ENCODE data around the gene FILIP1L. TPM values are rescaled to one million over a fixed set of nuclear protein-coding genes. Genes with fewer than 3 reads are reported as not detected.

The FILIP1L gene
- total RNA-seq, 1 experiment from 2014 or later = 0.07 TPM

GRCh38 chr3:99885851-99886250, 228.4 kb downstream of the FILIP1L start:
- Histone ChIP-seq H3T11ph (ENCODE audit: low read length) (no peak overlapping the region), H2BK120ac (ENCODE audit: low read depth, low read length, poor library complexity, severe bottlenecking) (no peak overlapping the region), H2AFZ (ENCODE audit: low read length) (no peak overlapping the region), H3K14ac (ENCODE audit: insufficient read depth, low read length) (no peak overlapping the region), H3K27ac (ENCODE audit: insufficient read length, low read depth, low read length) (no peak overlapping the region), H4K8ac (replicated peaks; ENCODE audit: insufficient read length, low read depth, low read length) (no peak overlapping the region), H3K79me2 (ENCODE audit: insufficient read depth, low read length) (no peaks in the 10 kb centered on the region), H2BK20ac (ENCODE audit: low read depth, low read length, poor library complexity, severe bottlenecking) (no peak overlapping the region), H3K79me1 (ENCODE audit: insufficient read depth, low read depth, low read length, poor library complexity, severe bottlenecking) (no peaks in the 10 kb centered on the region), H2BK15ac (ENCODE audit: low read depth, low read length) (no peak overlapping the region), H3K56ac (ENCODE audit: insufficient read length, low read depth, low read length) (no peak overlapping the region), H4K5ac (ENCODE audit: insufficient read length, low read depth, low read length) (no peak overlapping the region), H3K23me2 (ENCODE audit: insufficient read length, low read depth, low read length, poor library complexity, severe bottlenecking) (no peaks in the 10 kb centered on the region), H2AK5ac (ENCODE audit: insufficient read length, low read length) (no peak overlapping the region), H4K91ac (ENCODE audit: insufficient read length, low read depth, low read length) (no peak overlapping the region), H3K4me2 (ENCODE audit: insufficient read depth, insufficient read length, low read length) (no peak overlapping the region), H2BK5ac (ENCODE audit: insufficient read length, low read length) (no peak overlapping the region), H2BK12ac (ENCODE audit: insufficient read length, low read depth, low read length) (no peak overlapping the region), H3K9me3 (ENCODE audit: control insufficient read depth, low read depth, low read length) (no peaks in the 10 kb centered on the region), H4K20me1 (ENCODE audit: control insufficient read depth, insufficient read depth, insufficient read length) (no peaks in the 10 kb centered on the region), H3K27me3 (ENCODE audit: insufficient read depth, low read length) (no peaks in the 10 kb centered on the region), H3K18ac (ENCODE audit: insufficient read length, low read depth, low read length) (no peak overlapping the region), H3K23ac (ENCODE audit: insufficient read length, low read depth, low read length) (no peak overlapping the region), H3K4ac (ENCODE audit: low read depth, low read length) (no peak overlapping the region), H3K4me1 (ENCODE audit: insufficient read depth, low read length) (no peaks in the 10 kb centered on the region; the same call in 1 of the 2 replicates), H3K9ac (ENCODE audit: extremely low read depth, insufficient read length, low read length) (no peak overlapping the region)
- Mint-ChIP-seq H3K27me3 (ENCODE audit: low read depth) (peaks cover under 1% of the 10 kb centered on the region; the same call in 1 of the 2 replicates), H3K27ac (peak overlapping the region in 2 of 3 experiments; percentile 55 to 56; a peak in 2 of 7 replicates), H3K4me3 (no peak overlapping the region), H3K4me1 (peaks cover 12 to 15% of the 10 kb centered on the region in 2 experiments), H3K9me3 (no peaks in the 10 kb centered on the region; a peak in 1 of 5 replicates), H3K36me3 (ENCODE audit: insufficient read depth in 1 of 3, low read depth in 3 of 3) (peaks cover 0 to 3% (median 0%) of the 10 kb centered on the region in 3 experiments; a peak in 1 of 7 replicates)
- TF ChIP-seq CTCF (conservative IDR thresholded peaks at IDR 0.05) = no peak
- no peak for DNase-seq
- no CpG with 5 or more reads among the region's 3 CpGs for WGBS (ENCODE audit: extremely low coverage, insufficient read length, low lambda C conversion rate)
